Upper lobe of left lung (tissue), 6 donors: Measurements from ENCODE around the gene RFC3. TPM values are rescaled to one million over a fixed set of nuclear protein-coding genes. Genes with fewer than 3 reads are reported as not detected.

Experiments used
- ATAC-seq, 2 donors: fragments of 200-7000 bp; cut with Tn5 transposase; one replicate each; pipeline ENCODE4 v1.9.1; 2022; ENCODE audit warnings: mild to moderate bottlenecking in 2 of 2, moderate library complexity in 2 of 2; ENCODE audit not compliant: low FRiP score in 2 of 2
- DNase-seq, 2 donors: peaks; one replicate each; pipeline ENCODE4 v3.0.0-alpha.2; 2019 to 2020
- H3K27ac ChIP-seq, 4 donors: fragments of 200-600 bp; sonication (generic); one replicate each; pipeline ENCODE4 v1.5.1; 2016 to 2019
- H3K27me3 ChIP-seq, 4 donors: fragments of 200-600 bp; sonication (generic); one replicate each; pipeline ENCODE4 v1.5.1; 2017 to 2019
- H3K36me3 ChIP-seq, 4 donors: fragments of 200-600 bp; sonication (generic); one replicate each; pipeline ENCODE4 v1.5.1; 2016 to 2019
- H3K4me1 ChIP-seq, 4 donors: fragments of 200-600 bp; sonication (generic); one replicate each; pipeline ENCODE4 v1.5.1; 2018 to 2019
- H3K4me3 ChIP-seq, 4 donors: fragments of 200-600 bp; sonication (generic); one replicate each; pipeline ENCODE4 v1.5.1; 2017 to 2019; ENCODE audit warnings: mild to moderate bottlenecking in 2 of 4, moderate library complexity in 1 of 4
- H3K9me3 ChIP-seq, 4 donors: fragments of 200-600 bp; sonication (generic); one replicate each; pipeline ENCODE4 v1.5.1; 2018 to 2019
- CTCF ChIP-seq, 6 experiments: fragments of 450-650 bp in 4 of 6; fragments of 200-600 bp in 2 of 6; sonication (generic) in 2 of 6; IDR thresholded peaks; one replicate each; pipeline ENCODE4 v1.5.1; 2016 to 2019; ENCODE audit warnings: antibody characterized with exemption in 6 of 6
- EP300 ChIP-seq, 4 donors: sonication (generic); formaldehyde crosslinking; IDR thresholded peaks; one replicate each; pipeline ENCODE4 v1.5.1; 2017; ENCODE audit warnings: antibody characterized with exemption in 4 of 4, control low read depth in 2 of 4
- POLR2A ChIP-seq, 4 donors: fragments of 450-650 bp; IDR thresholded peaks; one replicate each; pipeline ENCODE4 v1.5.1; 2016 to 2017; ENCODE audit warnings: antibody characterized with exemption in 4 of 4, mild to moderate bottlenecking in 2 of 4
- POLR2AphosphoS5 ChIP-seq, 2 donors: sonication (generic); formaldehyde crosslinking; IDR thresholded peaks; one replicate each; pipeline ENCODE4 v1.5.1; 2017; ENCODE audit warnings: antibody characterized with exemption in 2 of 2
- WGBS, 2 donors: methylation state at CpG; one replicate each; pipeline ENCODE4 v1.1.5; 2017 to 2018; 5-methylcytosine and 5-hydroxymethylcytosine counted together
- total RNA-seq, 6 donors: library from RNA; depleted of rRNA in 4 of 6; stranded (reverse); fragments of >200 nt in 4 of 6; gene quantifications; one replicate each; pipeline versions ENCODE4 v1.1.0 to v1.2.1, GENCODE V29; 2016 to 2021
- donor health status: DM: no; HTN: no; CAD: no; lungs with moderate emphysema.
- donor health status: DM: no; HTN: yes; CAD: no; lungs with severe emphysema.

RFC3 gene
- total RNA-seq, 6 donors from 2014 or later: 6.9 to 24.4 (median 9.3) TPM

GRCh38 chr13:33872005-33872351, 54.0 kb downstream of the RFC3 start:
- Histone ChIP-seq H3K9me3 (peaks cover 0 to 2% (median 0%) of the 10 kb centered on the region in 4 donors), H3K4me3 (no peak overlapping the region), H3K4me1 (no peaks in the 10 kb centered on the region), H3K36me3 (no peaks in the 10 kb centered on the region), H3K27ac (no peak overlapping the region), H3K27me3 (no peaks in the 10 kb centered on the region)
- TF ChIP-seq CTCF (IDR thresholded peaks at IDR 0.05) (no peak), POLR2A (IDR thresholded peaks at IDR 0.05) (no peak), EP300 (IDR thresholded peaks at IDR 0.05) (no peak), POLR2AphosphoS5 (IDR thresholded peaks at IDR 0.05) (no peak)
- no peak for DNase-seq
- ATAC-seq: no peak
- 64 to 70% methylated on average over 6 of the region's 6 CpGs for WGBS, 2 donors

- no peaks in the 10 kb centered on the region for H3K27me3 ChIP-seq
- H3K4me1 ChIP-seq: no peaks in the 10 kb centered on the region
- peaks cover 0 to 2% (median 0%) of the 10 kb centered on the region in 4 donors for H3K9me3 ChIP-seq
- H3K27ac ChIP-seq: no peak overlapping the region
- H3K4me3 ChIP-seq: no peak overlapping the region
- TF ChIP-seq CTCF (IDR thresholded peaks at IDR 0.05): no peak
- no peak for TF ChIP-seq POLR2A (IDR thresholded peaks at IDR 0.05)
- no peak for TF ChIP-seq EP300 (IDR thresholded peaks at IDR 0.05)
- TF ChIP-seq POLR2AphosphoS5 (IDR thresholded peaks at IDR 0.05): no peak
- no peak for ATAC-seq
- H3K36me3 ChIP-seq: no peaks in the 10 kb centered on the region
- WGBS, 2 donors: 78 to 81% methylated on average over 5 of the region's 5 CpGs
- no peak for DNase-seq
These were observed 55.4 kb downstream of the RFC3 start for GRCh38 chr13:33873251-33873908.

- no peaks in the 10 kb centered on the region for H3K4me1 ChIP-seq
- no peaks in the 10 kb centered on the region for H3K9me3 ChIP-seq
- 94 to 96% methylated on average over 5 of the region's 5 CpGs for WGBS, 2 donors
- no peak overlapping the region for H3K4me3 ChIP-seq
- no peaks in the 10 kb centered on the region for H3K27me3 ChIP-seq
- TF ChIP-seq EP300 (IDR thresholded peaks at IDR 0.05): no peak
- no peak for TF ChIP-seq POLR2A (IDR thresholded peaks at IDR 0.05)
- TF ChIP-seq CTCF (IDR thresholded peaks at IDR 0.05): no peak
- TF ChIP-seq POLR2AphosphoS5 (IDR thresholded peaks at IDR 0.05): no peak
- no peak for DNase-seq
- H3K36me3 ChIP-seq: no peaks in the 10 kb centered on the region
- no peak overlapping the region for H3K27ac ChIP-seq
- no peak for ATAC-seq
These were observed 56.9 kb downstream of the RFC3 start for GRCh38 chr13:33874871-33875270.

DNA sequence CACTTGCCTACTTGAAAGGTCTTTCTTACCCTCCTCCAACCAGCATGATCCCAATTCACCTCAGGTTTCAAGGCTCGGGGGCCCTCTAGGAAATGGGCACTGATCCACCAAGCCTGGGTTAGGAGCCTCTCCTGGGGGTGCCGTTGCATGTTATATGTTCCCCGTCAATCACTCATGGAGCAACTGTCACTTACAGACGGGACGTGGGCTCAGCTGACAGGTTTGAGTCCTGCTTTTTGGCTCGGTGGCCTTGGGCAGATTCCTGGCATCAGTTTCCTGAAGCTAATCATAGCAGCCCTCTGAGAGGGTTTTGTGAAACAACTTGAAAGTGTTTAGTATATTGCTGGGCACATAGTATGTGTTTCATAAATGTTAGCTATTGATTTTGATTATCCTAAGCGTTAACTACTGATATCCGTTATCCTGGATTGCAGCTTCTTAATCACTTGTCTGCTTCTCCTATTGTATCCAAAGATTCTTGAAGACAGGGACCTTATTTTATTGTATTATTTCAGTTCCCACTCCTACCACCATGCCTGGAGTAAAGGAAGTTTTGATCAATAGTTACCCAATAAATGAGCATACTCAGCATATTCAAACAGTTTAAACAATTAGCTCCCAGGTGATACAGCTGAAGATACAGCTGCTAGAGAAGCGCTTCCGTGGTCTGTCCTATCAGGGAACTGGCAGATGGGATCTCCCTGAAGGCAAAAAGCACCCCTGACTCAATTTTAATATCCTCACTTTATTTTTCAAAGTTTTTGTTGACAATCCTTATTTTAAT, 57.9 kb downstream of the RFC3 start:
- WGBS, 2 donors: 85 to 88% methylated on average over 9 to 10 of the region's 10 CpGs
- no peaks in the 10 kb centered on the region for H3K27me3 ChIP-seq
- TF ChIP-seq EP300 (IDR thresholded peaks at IDR 0.05): no peak
- no peak for TF ChIP-seq POLR2A (IDR thresholded peaks at IDR 0.05)
- no peak for TF ChIP-seq POLR2AphosphoS5 (IDR thresholded peaks at IDR 0.05)
- TF ChIP-seq CTCF (IDR thresholded peaks at IDR 0.05): no peak

More for the DNA sequence above, 57.9 kb downstream of the RFC3 start:
- Histone ChIP-seq H3K4me3 (no peak overlapping the region), H3K36me3 (no peaks in the 10 kb centered on the region), H3K4me1 (no peaks in the 10 kb centered on the region), H3K9me3 (no peaks in the 10 kb centered on the region), H3K27ac (no peak overlapping the region)
- ATAC-seq: no peak
- DNase-seq: no peak
